Stimulated activated CD8-positive, alpha-beta memory T cell treated with anti-CD3 and anti-CD28 coated beads, Interleukin-15, amount 100 ng/mL, for 4 hours (primary cell): ENCODE measurements around the gene BTBD16.

ENCODE experiments used
- DNase-seq, 2 donors: peaks; one replicate each; pipeline ENCODE4 v3.0.0-alpha.2; 2020; ENCODE audit warnings: low read depth in 2 of 2

Gene BTBD16

DNA sequence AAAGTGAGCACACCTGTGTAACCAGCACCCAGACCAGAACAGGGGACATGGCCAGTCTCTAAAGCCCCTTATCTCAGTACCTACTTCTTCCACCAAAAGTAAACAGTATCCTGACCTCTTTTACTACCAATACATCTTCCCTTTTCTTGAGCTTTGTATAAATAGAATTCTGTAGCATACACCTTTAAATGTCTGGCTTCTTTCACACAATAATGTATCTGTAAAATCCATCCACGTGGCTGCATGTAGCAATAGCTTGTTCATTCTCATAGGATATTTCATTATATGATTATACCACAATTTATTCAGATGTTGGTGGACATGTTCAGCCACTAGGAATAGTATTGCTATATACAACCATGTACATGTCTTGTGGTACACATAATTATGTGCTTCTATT lies 40.6 kb downstream of the BTBD16 start:
- DNase-seq, result no peak

DNA sequence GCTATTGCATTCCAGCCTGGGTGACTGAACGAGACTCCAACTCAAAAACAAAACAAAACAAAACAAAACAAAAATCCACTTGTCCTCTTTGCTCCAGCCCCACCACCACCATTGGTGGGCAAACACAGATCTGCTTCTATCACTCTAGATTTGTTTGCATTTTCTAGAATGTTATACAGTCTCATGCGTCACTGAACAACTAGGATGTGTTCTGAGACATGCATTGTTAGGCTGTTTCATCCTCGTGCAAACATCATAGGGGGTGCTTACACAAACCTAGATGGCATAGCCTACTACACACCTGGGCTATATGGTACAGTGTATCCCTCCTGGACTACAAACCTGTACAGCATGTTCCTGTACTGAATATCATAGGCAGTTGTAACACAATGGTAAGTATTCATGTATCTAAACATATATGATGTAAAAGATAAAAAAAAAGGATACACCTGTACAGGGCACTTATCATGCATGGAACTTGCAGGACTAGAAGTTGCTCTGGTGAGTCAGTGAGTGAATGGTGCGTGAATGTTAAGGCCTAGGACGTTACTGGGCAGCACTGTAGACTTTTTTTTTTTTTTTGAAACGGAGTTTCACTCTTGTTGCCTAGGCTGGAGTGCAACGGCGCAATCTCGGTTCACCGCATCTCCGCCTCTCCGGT lies 45.3 kb downstream of the BTBD16 start:
- DNase-seq, result no peak

DNA sequence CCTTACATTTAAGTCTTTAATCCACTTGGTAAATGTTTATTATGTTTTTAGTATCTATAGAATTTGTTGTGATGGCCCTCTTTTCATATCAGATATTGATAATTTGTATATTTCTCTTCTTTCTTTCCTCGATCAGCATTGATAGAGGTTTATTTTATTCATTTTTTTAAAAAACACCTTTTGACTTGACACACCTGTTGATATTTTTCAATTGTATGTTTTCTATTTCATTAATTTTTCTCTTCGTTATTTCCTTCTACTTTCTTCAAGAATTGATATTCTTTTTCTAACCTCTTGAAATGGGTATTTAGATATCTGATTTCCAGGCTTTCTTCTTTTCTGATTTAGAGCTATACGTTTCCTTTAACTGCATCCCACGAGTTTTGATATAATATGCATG lies 50.9 kb downstream of the BTBD16 start:
- no peak for DNase-seq

DNA sequence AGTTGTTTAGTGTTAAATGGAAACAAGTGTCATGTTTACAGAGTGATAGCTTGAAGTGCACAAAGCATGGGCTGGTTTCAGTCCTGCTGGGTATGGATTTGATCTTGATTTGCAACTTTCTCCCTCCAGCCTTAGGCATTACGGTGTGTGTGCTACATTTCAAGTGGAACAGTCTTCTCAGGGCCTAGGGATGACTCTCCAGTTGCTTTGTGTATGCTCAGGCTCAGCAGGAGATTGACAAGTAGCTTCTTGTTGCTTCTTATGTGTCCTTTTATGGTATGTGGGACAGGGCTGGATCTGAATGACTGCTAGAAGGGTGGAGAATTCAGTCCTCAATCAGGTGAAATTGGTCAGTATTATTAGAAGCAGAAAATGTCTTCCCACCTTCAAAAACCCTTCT lies 52.1 kb downstream of the BTBD16 start:
- DNase-seq, result no peak

DNA sequence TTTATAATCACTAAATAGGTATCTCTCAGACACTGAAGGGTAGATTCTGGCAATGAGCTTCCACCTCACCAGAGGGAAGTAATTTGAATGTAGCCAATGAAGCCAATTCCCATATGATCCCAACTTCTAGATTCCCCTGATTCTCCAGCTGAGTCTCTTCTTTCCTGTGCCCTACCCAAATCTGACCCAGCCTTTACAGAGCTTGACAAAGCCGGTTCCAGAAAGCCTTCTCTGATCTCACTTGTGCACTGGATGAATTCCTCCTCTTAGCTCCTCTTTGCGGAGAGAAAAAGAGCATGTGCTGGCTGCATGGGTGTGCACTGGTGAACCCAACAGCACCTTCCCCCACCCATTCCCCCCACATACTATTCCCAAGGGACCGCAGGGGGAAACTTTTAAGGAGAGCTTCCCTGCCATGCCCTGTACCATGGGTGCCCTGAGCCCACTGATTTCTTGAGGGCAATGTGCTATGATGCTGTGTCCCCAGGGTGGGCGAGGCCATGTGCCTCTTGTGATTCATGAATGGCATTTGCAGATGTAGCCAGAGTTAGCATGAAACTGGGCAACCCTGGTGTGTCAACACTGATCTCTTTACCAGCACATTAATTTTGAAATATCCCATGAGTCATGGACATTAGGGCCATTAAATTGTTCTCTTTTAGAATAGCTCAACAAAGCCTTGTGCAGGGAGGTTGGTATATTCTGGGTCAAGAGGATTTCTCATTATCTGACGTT lies 53.0 kb downstream of the BTBD16 start:
- no peak for DNase-seq

DNA sequence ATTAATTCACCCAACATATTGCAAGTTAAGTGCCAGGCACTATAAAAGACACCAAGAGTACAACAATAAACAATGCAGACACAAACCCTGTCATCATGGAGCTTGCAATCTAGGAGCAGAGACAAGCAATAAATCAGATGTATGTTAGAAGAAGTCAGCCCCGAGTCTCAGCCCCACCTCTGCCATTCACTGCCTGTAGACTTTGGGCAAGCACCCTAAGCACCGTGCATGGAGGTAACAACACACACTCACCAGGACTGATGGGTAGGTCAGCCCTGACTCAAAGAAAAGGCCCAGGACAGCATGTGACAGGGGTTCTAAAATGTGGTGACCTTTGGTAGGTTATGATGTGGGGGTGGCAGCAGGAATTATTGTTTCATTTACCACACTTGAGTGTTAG lies 54.1 kb downstream of the BTBD16 start:
- DNase-seq, result no peak

DNA sequence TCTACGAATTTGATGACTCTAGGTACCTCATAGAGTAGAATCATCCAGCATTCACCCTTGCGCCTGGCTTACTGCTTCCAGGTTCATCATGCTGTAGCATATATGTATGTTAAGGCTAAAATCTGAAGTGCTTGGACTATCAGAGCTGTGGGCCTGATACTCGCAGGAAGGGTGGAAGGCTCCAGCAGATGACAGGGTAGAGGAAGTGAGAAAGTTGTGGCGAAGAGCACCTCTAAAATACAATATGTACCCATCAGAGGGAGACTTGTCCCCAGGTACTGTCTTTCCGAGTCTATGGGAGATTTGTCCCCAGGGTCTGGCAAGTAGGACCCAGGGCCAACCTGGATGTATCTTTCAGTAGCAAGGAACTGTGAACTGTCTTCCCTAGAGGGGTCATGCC lies 55.3 kb downstream of the BTBD16 start:
- DNase-seq, result no peak

DNA sequence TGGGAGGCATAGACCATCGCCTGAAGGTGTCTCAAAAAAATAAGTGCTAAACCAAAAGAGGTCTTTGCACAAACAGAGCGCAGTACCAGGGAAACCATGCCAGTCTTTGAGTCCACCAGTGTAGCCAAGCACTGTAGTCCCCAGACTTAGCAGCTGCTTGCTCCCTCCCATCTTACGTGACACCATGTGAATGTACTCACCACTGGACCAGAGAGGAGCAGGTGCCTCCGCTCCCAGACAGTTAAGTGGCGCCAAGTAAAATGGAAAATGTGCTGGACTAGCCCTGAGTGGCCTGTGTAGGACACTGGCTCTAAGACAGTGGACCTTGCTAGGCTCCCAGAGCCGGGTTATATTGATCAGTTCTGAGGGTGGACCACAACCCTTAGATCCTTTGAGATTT lies 55.7 kb downstream of the BTBD16 start:
- DNase-seq, result no peak

DNA sequence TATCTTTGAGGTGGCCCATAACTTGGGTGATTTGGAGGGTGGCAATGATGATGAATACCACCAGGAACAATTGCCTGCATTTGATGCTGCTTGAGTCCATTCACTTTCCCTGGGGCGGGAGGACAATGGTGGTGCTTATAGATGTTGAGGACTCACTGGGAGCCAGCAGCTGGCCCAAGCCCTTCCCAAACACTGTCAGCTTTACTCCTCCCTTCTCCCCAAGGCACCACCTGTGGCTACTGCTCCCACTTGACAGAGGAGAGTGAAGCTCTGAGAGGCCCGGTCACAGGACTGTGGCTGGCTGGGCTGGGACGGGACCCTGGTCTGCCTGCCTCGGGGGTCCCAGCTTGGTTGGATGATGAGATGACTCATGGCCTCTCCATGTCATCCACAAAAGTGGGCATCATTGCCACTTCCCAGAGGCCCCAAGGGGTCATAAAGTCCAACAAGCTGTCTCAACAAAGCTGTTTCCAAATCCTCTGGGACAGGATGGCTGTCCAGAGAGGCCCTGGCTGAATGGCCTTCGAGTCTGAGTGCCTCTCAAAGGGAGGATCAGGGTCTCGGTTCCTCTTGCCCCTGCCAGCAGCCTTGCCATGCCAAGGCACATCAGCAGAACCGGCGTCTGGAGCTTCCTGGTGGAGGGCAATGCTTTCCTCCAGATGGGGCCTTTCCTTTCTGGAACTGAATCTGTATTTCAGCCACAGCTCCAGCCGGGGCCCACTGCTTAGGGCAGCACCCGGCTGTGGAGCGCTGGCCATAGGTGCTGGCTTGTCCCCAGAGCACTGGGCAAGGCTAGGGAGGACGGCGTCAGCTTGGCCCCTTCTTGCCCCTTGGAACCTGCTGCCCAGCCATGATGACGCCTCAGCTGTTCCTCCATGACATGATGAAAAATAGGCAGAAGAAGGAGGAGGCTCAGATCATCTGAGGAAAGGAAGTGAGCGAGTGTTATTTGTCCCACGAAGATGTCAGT lies 56.4 kb downstream of the BTBD16 start:
- no peak for DNase-seq

DNA sequence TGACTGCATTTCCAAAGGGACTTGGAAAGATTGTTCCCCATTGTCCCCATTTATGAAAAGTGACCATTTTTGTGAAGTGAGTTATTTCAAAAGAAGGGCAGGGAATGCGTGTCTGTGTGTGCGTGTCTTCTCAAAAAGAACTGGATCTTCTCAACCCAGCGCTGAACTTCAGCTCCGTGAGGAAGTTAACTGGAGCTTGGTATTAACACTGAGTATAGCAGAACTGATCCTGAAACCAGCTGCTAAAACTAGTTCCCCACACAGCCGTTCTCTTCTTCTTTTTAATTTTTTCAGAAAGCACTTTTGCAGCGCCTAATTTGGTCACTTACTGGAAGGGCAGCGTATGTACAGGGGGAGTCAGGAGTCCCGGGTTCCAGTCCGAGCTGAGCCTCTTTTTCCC lies 57.6 kb downstream of the BTBD16 start:
- DNase-seq, result no peak

DNA sequence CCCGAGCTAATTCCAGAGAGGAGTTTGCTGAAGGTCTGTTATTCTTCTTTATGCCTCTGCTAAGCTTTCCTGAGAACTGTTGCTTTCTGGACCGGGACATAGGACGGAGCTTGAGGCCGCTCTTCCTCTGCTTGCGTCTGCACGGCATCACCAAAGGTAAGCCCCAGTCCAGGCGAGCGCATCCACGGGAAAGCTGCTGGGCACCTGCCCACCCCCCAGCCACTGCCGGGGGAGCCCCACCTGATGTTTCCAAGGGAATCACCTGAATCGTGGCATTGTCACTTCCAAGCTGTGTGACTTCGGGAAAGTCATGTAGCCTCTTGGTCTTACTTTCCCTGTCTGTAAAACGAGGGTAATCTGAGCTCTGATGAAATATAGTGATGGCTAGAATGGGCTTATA lies 58.3 kb downstream of the BTBD16 start:
- no peak for DNase-seq

DNA sequence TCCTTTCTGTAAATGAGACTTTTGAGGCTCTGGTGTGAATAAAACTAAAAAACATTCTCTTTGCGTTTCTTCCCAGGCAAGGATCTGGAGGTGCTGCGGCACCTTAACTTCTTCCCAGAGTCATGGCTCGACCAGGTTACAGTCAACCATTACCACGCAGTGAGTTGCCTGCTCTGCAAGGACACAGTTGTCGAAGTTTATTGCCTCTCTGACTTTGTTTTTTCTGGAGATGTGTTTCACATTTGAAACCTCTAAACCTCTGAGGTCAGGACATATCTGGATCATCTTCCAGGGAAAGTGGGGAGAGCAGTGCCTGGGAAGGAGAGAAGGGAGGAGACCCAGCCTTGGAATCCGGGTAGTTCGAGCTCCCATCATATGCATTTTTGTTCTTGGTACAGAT lies 60.0 kb downstream of the BTBD16 start:
- no peak for DNase-seq

DNA sequence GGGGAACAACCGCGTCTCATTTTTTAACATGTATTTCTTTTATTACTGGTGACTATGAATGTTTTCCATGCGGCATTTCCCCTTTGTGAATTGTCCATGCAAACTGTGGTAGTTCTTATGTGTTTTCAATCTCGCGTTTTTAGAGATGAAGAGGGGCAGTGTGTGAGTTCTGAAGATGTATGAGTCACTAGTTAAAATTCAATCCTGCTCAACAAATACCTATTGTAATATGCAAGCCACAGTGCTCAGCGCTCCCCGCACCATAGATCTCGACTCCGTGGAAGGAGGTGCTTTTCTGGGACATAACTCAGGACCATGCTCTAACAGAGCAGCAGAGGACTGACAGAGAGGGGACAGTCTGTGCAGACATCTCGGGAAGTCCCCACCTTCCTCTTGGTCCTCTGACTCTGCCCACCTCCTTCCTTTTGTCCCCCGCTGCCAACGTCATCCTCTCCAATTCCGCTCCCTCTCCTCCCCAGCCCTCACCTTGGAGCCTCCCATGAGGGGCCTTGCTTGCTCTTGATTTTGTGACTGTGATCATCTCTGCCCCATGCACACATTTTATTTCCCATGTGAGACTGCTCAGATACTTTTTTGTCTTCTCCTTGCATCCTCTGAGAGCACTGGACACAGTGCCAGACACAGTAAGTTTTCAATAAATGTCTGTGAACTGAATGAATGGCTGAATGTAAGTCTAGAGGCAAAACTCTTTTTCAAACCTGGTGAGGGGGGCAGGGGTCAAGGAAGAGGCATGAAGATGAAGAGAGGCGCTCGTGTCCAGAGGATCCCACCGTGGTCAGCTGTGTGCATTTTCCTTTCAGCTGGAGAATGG lies 60.7 kb downstream of the BTBD16 start:
- no peak for DNase-seq

DNA sequence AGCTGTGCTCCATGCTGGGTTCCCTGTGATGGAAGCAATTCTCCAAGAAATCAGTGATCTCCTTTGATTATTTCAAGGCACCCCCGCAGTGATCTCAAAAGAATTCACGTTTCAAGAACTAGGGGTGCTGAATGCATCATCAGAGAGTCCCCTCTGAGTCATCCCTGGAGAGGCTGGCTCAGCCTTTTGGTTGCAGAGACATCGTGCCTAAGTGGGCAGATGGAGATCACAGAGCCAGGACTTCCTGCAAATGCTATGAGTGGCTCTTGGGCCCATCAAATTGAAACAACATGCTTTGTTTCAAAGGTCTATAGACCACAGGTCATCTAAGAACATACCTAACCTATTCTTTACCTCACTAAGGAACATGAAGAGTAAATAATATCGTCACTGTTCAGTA lies 61.9 kb downstream of the BTBD16 start:
- DNase-seq, result no peak

DNA sequence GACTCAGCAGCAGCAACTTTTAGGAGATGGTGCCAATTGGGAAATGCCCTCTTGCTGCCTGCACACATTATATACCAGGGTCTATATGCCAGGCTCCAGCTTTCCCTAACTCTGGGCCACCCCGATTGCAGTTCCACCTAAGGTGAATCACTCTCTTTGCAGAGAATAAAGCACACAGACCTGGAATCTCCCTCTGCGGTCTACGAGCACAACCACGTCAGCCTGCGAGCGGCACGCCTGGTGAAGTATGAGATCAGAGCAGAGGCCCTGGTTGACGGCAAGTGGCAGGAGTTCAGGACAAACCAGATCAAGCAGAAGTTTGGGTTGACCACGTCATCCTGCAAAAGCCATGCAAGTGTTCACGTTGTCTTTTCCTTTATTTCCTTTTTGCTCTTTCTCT lies 65.2 kb downstream of the BTBD16 start:
- DNase-seq, result no peak

DNA sequence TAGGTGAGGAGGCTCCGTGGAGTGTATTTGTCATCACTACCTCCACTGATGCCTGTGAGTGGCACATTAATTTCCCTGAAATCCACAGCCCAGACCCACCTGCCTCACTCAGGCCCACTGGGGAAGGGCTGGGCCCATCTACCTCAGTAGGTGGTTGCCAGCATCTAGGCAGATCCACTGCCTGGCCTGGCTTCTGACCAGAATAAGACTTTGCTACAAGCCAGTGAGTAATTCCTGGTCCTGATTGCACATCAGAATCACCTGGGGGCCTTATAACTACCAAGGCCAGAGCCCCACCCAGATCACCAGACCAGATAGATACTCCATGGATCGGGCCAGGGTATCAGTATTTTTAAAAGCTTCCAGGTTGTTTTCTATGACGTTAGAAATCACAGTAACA lies 65.9 kb downstream of the BTBD16 start:
- no peak for DNase-seq

DNA sequence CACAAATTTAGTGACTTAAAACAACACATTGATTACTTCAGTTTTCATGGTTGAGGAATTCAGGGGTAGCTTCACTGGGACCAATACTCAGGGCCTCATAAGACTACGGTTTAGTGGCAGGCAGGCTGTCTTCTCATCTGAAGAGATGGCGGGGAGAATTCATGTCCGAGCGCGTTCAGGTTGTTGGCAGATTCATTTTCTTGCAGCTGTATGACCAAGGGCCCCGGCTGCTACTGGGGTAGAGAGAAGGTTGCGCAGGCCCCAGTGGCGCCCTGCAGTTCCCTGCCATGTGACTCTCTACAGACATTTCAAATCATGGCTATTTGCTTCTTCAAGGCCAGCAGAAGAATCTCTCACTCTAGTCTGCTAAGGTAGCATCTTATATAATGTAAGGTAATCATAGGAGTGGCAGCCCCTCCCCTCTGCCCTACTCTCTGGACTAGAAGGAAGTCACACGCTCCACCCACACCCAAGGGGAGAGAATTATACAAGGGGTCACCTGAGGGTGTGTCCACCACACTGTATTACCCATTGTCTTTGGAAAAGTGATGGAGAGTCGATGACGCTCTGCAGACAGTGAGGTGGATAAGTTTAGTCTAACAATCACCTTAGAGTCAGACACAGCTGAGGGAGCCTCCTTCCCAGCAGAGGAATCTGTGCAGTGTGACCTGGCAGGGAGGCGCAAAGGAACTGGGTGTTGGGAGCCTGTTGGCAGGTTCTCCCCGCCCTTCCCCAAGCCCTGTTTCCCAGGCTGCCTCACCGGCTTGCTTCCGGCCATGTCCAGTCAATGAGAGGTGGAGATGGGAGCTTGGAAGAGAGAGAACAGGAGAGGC lies 67.7 kb downstream of the BTBD16 start:
- DNase-seq, result no peak

DNA sequence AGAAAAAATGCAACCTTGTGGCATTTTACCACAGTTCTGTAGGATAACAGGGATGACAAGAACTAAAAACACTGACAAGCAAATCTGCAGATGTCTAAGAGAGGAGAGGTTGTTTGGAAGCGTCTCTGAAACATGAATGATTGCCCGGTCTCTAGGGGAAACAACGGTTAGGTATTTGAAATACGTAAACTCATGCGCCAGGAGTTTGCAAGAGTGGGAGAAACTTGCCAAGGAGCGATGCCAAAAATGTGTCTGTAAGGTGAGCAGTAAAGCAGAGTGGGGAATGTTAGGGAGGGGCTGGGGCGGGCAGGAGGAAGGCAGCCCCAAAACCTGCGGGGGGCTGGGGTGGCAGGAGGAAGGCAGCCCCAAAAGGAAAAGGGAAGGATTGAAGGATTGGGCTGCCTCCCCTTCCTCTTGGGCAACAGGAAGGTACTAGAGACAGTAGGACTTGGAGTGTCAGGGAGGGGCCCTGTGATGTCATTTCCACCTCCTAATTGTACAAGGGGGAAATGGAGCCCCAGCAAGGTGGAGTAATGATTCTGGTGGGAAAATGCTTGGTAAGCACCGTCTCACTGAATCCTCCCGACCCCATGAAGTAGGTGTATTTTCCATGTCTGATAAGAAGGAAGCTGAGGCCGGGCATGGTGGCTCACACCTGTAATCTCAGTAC lies 70.2 kb downstream of the BTBD16 start:
- DNase-seq, result no peak

DNA sequence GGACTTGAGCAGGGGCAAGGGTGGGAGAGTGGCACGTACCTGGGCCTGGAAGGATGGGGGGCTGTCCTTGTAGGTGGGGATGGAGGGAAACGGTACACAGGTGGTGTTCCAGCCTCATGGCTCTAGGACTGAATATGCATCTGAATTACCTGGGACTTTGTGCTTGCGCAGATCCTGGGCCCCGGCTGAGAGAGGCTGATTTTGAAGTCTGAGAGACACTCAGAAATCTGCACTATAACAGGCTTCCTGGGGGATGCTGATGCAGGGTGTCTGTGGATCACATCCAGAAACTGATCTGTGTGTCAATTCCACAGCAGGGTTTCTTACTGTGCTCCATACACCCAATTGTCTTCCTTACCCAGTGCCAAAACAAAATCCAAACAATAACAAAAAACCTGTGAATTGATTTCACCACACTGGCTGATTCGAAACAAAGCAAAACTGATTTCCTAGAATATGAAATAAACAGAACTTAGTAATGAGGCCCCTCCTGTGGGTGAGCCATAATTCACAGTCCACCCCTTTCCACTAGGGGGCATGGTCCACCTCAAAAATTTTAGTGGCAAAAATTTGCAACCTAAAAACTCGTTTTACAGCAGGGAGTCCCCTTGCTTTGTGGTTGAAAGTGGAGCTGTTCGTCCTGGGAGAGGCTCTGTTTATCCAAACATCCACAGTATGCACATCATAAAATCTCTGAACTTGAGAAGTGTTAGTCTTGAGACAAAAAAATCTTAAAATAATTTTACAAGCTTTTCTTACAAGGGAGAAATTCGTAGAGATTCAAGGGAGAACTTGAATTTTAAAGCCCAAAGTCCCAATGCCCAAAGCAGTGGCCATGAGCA lies 71.4 kb downstream of the BTBD16 start:
- peak; percentile 4 to 43 for DNase-seq
